ENCODE results near the gene ACADSB. TPM values are rescaled to one million over a fixed set of nuclear protein-coding genes. Genes with fewer than 3 reads are reported as not detected.

The ACADSB gene
- polyA plus RNA-seq, 1 experiment, result 16.1 TPM

DNA sequence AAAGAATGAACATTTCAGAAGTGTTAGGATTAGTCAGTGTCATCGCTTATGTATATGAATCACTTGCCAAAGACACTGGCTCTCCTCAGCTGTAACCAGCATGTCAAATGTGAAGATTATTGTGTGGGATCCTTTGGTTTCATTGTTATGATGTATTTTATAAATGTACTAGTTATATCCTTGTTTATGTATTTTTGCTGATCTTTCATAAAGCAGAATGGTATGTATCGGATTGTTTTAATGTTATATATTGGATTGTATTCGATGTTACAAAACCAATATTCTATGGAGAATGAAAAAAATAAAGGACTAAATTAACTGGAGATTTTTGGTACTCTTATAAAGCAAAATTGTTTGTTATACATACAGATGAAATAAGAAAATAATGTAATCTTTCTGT is 49.2 kb downstream of the ACADSB start:
- no peak for DNase-seq (ENCODE audit: low read depth, low spot score)
- no peak overlapping the region for H3K4me3 ChIP-seq (ENCODE audit: low read depth, low read length)
- no peaks in the 10 kb centered on the region for H3K9me3 ChIP-seq (ENCODE audit: control insufficient read depth, insufficient read depth, low read length)
- POLR2A ChIA-PET, result no interaction called here
- TF ChIP-seq, protein P1, sequence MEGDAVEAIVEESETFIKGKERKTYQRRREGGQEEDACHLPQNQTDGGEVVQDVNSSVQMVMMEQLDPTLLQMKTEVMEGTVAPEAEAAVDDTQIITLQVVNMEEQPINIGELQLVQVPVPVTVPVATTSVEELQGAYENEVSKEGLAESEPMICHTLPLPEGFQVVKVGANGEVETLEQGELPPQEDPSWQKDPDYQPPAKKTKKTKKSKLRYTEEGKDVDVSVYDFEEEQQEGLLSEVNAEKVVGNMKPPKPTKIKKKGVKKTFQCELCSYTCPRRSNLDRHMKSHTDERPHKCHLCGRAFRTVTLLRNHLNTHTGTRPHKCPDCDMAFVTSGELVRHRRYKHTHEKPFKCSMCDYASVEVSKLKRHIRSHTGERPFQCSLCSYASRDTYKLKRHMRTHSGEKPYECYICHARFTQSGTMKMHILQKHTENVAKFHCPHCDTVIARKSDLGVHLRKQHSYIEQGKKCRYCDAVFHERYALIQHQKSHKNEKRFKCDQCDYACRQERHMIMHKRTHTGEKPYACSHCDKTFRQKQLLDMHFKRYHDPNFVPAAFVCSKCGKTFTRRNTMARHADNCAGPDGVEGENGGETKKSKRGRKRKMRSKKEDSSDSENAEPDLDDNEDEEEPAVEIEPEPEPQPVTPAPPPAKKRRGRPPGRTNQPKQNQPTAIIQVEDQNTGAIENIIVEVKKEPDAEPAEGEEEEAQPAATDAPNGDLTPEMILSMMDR (IDR thresholded peaks at IDR 0.05; ENCODE audit: low read depth, low read length), result no peak
- H3K27ac ChIP-seq (ENCODE audit: low read depth, low read length), result no peak overlapping the region
- no peaks in the 10 kb centered on the region for H3K27me3 ChIP-seq (ENCODE audit: control insufficient read depth, insufficient read depth, low read length)
- CTCF ChIA-PET, result no interaction called here

DNA sequence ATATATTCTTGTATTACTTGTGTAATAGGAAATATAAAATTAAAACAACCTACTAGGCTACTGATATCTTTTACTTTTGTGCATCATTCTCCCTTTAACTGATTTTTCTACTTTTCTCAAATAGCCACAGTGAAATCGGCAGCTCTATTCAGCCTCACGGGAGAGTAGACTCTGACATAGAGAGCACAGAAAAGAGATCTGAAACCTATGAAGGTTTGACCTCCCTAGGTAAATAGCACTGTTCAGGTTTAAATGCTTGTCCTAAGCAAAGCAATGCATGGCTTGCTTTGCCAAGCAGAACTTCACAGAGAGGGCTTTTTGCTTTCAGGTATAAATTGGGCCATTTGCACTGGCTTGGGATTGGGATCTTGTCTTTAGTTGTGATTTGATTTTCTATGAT is 53.1 kb downstream of the ACADSB start:
- no peak for DNase-seq (ENCODE audit: low read depth, low spot score)
- Histone ChIP-seq H3K4me3 (ENCODE audit: low read depth, low read length) (no peak overlapping the region), H3K27ac (ENCODE audit: low read depth, low read length) (no peak overlapping the region), H3K9me3 (ENCODE audit: control insufficient read depth, insufficient read depth, low read length) (no peaks in the 10 kb centered on the region), H3K27me3 (ENCODE audit: control insufficient read depth, insufficient read depth, low read length) (no peaks in the 10 kb centered on the region)
- TF ChIP-seq, protein P1 (IDR thresholded peaks at IDR 0.05; ENCODE audit: low read depth, low read length), result no peak
- ChIA-PET CTCF (no interaction called here), POLR2A (no interaction called here)

DNA sequence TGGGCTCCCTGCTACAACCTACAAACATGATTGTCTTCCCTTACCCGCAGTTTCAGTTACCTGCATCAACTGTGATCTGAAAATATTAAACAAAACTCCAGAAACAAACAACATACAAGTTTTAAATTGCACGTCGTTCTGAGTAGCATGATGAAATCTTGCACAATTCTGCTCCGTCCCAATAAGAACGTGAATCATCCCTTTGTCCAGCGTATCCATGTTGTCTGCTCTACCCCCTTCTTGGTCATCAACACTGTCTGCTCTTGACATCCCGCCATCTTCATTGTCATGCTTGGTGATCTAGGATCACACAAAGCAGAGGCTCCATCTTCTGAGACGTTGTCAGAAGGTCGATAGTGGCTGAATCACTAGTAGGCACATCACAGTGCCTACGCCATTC is 53.9 kb downstream of the ACADSB start:
- H3K4me3 ChIP-seq (ENCODE audit: low read depth, low read length), result no peak overlapping the region
- POLR2A ChIA-PET, result no interaction called here
- H3K27ac ChIP-seq (ENCODE audit: low read depth, low read length), result no peak overlapping the region
- DNase-seq (ENCODE audit: low read depth, low spot score), result no peak
- TF ChIP-seq, protein P1 (IDR thresholded peaks at IDR 0.05; ENCODE audit: low read depth, low read length), result no peak
- no peaks in the 10 kb centered on the region for H3K9me3 ChIP-seq (ENCODE audit: control insufficient read depth, insufficient read depth, low read length)
- H3K27me3 ChIP-seq (ENCODE audit: control insufficient read depth, insufficient read depth, low read length), result no peaks in the 10 kb centered on the region
- CTCF ChIA-PET, result no interaction called here

DNA sequence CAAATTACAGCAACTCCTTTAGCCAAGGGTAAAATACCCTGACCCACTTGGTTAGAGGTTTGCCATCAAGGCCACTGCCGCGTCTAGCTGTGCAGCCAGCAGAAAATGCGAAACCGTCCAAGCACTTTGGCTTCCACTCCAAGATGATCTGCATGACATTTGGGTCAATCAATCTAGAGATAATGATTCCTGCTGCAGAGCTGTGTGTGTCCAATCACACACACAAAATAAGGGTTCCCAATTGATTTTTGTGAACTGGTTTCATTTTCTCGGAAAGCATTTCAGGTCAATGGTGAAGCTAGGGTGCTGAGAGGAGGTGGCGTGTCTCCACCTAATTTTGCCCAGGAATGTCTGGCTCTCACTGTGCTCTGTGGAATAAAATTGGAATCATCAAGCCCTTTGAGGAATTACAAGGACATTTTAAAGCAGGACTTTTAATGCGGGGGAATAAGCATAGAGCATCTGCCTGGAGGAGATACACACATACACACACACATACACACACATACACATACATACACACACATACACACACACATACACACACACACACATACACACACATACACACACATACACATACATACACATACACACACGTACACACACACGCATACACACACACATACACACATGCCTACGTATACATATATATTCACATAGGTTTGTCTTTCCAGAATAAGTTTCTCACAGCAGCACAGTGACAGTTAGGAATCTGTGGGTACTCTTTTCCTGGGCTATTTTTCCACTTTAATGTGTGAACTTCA is 59.5 kb downstream of the ACADSB start:
- H3K27ac ChIP-seq (ENCODE audit: low read depth, low read length), result no peak overlapping the region
- DNase-seq (ENCODE audit: low read depth, low spot score), result no peak
- ChIA-PET POLR2A (no interaction called here), CTCF (no interaction called here)
- H3K4me3 ChIP-seq (ENCODE audit: low read depth, low read length), result no peak overlapping the region
- no peaks in the 10 kb centered on the region for H3K27me3 ChIP-seq (ENCODE audit: control insufficient read depth, insufficient read depth, low read length)
- H3K9me3 ChIP-seq (ENCODE audit: control insufficient read depth, insufficient read depth, low read length), result no peaks in the 10 kb centered on the region
- TF ChIP-seq, protein P1 (IDR thresholded peaks at IDR 0.05; ENCODE audit: low read depth, low read length), result no peak

DNA sequence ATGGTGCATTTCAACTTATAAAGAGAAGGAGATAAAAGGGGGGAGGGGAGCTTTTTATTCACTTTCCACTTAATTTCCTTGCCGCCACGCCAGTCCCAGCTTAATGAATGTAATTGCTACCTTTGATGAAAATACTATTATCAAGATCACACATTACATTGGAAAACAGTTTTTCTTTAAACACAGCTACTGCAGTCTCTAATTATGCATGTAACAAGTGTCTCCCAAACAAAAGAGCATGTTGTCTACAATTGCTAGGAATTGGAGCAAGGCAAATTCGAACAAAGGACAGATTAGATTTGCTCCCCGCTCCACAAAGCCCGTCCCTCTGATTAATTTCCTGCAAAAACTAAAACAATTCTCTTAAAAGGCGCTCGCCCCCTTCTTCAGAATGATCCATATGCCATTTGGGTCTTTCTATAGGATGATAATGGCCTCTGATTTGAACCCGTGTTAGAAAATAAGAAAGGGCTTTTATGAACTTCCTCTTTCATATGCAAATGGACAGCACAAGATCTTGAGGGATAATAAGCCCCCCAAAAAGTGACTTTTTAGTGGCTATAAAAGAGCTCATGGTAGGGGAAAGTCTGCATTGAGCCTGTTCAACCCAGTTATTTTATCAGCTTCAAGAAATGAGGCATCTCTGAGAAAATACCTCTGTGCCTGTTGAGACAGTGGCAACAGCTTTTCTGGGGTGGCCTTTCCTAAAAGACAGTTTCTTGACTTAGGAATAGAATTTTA is 60.6 kb downstream of the ACADSB start:
- H3K9me3 ChIP-seq (ENCODE audit: control insufficient read depth, insufficient read depth, low read length), result no peaks in the 10 kb centered on the region
- no peak for DNase-seq (ENCODE audit: low read depth, low spot score)
- H3K4me3 ChIP-seq (ENCODE audit: low read depth, low read length), result no peak overlapping the region
- TF ChIP-seq, protein P1 (IDR thresholded peaks at IDR 0.05; ENCODE audit: low read depth, low read length), result no peak
- H3K27me3 ChIP-seq (ENCODE audit: control insufficient read depth, insufficient read depth, low read length), result no peaks in the 10 kb centered on the region
- CTCF ChIA-PET, result no interaction called here
- no peak overlapping the region for H3K27ac ChIP-seq (ENCODE audit: low read depth, low read length)
- POLR2A ChIA-PET, result no interaction called here
